NCI-H1092 (cell line): ENCODE data around the gene VSNL1.
A peak's percentile ranks its signal among the peaks of the same experiment; 100 is the strongest.

Experiments used
- DNase-seq: peaks from one replicate; lab custom pipeline; 2025; lab: John Stamatoyannopoulos, UW

Gene VSNL1

DNA sequence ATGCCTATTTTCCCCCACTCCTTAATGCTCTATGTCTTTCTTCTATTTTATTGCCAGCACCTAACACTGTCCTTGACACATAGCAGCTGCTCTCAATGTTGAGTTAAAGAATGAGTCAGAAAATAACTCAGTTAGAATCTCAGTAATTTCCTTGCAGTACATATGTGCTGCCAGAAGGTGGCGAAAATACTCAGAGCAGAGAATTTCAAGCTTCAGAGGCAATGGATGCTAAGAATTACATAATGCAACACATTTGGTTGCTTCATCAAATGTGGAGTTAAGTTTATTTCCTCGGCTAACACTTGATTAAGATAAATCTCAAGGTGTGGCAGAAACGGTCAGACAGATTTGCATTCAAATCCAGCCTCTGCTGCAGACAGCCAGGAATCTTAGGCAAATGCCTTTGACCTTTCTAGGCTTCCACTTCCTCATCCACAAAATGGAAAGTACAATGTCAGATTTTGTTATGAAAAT lies 105.6 kb downstream of the VSNL1 start:
- DNase-seq: peak; percentile 12

DNA sequence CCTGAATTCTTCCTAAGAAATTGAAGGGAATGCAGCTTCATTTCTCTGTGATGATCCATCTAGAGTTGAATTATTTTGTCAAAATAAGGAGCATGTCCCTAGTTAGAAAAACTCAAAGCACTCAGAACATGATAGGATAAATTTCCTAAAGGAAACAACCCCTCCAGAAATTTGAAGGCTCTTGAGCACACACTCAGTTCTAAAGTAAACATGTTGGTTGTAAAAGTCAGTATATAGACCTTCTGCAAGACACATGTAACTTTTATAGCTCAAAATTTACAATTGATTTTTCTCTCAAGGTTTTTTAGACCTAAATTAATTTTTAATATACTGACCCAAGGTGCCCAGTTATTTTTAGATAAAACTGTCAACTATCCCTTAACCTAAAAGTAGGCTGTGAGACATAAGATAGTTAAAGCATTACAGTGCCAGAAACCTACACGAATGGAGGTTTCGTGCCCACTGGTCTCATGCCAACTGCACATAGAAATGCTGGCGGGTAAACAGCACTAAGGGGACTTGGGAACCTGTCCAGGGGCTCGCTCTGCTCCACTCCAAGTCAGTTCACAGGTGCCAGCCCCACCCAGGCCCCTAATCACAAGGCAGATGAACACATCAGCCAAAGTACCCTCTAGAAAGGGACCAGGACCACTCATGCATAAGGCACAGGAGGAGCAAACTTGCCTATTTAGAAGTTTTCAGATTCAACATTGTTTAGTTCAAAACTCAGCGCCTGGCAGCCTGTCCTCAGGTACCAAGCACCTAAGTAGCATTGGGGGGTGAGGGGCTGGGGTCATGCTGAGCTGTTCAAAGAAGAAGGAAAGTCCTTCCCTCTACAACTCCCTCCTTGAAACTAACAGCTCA lies 106.6 kb downstream of the VSNL1 start:
- peak; percentile 61 for DNase-seq

DNA sequence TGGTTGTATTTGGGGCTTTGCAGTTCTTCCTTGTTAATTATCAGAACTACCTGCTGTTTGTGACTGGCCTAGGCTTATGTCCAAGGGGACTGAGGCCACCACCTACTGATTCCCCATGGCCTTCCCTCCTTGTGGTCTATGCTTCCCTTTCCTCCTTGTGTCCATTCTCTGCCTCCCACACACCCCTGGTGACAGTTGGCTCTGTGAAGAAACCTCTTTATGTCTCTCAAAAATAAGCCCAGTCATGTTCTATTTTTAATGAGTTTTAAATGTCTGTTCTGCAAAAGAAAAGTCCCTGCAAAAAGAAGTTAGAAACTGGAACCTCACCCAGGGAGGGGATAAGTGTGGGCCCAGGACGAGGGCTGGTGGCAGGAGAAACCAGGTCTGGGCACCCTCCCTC lies 108.1 kb downstream of the VSNL1 start:
- no peak for DNase-seq

DNA sequence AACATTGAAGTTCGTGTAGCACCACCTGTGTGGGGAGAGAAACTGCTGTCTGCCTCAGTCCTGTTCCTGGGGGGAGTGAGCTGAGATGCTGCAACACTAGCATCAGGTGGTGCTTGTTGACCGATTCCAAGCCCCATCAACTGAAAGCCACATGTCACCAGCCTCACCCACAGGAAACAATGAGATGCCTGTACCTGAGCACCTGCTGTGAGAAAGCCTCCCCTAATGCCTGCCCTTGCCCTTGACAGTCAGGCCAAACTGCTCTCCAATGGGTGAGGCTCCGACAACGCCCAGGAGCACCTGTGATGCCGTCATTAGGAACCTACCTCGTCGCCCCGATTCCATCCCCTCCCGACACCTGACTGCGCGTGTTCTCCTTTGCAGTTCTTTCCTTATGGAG lies 108.5 kb downstream of the VSNL1 start:
- no peak for DNase-seq

DNA sequence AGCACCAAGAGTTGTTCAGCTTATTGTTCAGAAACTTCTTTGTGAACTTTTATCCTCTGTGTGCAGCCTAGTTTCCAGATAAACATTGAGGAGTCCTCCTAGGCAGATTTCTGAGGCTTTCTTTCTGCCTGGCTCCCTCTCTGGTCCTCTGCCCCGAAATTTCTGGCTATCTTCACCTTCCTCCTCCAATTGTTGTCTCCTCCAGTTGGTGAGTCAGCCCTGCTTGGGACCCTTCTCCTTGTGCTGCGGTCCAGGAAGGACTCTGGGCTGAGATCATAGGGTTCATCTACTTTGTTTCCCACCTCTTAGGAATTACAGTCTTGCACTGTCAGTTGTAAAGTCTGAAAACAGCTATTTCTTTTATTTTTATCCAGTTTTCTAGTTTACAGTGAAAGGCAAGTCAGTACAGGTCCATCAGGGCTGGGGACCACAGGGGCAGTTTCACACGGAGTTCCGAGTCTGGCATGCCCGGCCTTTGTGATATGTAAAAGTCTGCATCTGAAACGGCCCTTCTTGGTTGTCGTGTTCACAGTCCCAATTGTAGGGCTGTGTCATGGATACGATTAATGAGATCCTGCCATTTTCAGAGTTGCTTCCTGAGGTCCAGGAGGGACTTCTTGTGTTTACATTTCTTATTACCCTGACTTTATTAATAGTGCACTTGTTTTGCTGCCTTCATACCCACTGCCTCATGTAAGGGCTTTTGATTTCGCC lies 112.3 kb downstream of the VSNL1 start:
- DNase-seq: no peak

DNA sequence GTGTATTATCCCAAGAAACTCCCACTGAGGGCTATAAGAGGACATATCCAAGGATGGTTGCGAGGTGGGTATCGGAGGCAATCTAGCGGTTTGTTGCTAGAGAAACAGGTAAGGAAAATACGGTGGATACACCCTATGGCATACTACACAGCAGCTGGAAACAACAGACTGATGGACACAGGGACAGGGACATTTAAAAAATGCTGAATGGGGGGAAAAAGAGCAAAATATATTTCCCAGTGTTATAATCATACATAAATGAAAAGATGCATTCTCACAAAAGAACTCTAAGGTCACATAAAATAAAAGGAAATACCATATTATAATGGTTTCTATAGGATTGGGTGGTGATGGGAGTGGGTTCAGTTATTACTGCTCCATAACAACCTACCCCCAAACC lies 117.3 kb downstream of the VSNL1 start:
- DNase-seq: no peak

DNA sequence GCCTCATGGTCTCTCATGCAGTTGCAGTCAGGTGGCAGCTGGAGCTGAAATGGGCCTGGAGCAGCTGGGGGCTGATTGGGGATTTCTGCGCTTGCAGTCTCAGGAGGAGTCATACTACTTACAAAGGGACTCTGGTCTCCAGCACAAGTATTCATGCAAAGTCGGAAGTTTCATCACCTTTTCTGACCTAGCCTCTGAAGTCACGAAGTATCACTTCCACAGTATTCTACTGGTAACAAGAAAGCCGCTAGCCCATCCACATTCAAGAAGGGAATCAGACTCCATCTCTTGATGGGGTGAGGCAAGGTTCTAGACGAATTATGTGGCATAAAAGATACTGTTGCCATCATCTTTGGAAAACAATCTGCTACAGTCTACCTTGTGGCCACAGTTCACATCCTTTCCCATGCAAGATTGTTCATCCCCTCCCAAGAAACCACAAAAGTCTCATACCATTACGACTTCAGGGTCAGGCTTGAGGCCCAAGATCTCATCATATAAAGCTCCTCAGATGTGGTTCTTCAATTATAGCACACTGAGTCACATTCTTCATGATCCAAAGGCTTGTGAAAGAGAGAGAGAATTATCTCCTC lies 117.9 kb downstream of the VSNL1 start:
- no peak for DNase-seq

DNA sequence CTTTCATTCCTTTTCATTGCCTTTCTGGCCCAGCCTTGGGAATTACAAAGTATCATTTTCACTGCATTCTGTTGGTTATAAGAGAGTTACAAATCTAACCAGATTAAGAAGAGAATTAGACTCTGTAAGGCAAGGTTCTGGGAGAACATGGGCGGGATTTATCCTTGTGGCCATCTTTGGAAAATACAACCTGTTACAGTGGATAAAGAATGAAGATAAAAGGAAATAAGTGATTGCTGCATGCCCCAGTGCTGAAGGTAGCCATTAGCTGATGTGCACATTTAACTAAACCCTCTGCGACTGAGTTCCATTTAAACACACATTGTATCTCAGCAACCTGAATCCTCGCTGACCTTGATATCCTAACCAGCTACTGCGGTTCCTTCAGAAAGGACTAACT lies 119.7 kb downstream of the VSNL1 start:
- no peak for DNase-seq

DNA sequence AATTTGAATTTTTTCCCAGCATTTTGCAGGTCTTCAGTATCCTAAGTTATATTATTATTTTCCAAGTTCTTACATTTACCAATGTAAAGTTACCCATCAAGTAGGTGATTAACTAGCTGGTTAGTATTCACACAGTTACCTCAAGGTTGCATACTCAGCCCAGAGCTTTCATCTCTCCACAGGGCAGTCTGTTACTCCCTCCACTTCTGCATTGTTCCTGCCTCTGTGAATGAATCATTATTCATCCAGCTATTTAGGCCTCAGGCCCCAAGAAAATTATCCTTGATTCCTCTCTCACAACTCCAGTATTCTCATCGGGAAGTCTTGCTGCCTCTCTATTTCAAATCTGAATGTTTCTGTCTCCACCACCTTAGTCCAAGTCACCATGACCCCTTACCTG lies 121.0 kb downstream of the VSNL1 start:
- DNase-seq: no peak

DNA sequence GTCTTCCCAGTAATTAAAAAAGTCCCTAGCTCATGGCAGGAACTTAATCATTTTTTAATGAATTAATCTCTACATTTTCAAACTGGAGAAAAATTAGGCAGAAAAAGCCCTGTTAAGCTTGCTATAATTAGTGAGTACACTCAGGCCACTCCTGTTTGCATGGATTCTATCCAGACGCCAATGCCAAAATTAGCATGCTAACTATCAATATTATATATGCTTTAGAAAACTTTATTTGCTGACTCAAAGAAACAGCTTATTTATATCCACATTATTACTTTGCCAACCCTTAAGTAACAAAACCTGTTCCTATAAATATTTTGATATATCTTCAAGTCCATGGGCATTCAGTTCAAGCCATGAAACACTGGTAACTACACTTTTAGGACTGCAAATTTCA lies 122.2 kb downstream of the VSNL1 start:
- DNase-seq: no peak

DNA sequence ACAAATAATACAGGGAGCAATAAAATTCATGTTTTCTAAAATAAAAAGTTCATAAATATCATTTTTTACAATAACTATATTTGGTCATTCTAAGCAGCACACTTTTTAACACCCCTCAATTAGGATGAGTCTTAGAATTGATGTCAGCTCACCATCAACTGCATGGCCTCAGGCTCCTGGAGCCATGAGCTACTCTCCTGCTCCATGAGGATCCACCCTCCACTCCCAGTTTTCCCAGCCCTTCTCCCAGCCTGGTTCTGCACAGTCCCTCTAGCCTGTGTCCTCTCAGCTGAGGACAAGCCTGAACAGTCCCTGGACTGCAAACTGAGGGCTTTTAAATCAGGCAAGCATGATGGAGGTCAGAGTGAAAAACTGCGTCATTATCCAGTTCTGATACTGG lies 124.0 kb downstream of the VSNL1 start:
- no peak for DNase-seq

DNA sequence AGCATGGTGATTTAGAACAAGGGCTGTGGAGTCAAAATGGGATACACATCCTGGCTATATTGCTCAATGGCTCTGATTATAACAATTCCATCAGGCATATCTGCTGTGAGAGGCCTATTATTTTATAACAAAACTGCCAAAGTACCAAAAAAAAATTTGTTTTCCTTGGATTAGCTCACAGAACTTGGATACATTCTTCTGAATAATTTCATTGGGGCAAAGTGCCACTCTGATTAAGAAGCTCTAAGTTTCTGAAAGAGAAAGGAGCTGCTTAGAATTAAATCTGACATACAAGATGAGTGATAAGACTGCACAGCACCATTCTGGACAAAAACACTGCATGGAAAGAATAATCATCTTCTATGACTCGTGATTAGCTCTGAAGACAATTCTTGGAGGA lies 127.4 kb downstream of the VSNL1 start:
- DNase-seq: no peak

DNA sequence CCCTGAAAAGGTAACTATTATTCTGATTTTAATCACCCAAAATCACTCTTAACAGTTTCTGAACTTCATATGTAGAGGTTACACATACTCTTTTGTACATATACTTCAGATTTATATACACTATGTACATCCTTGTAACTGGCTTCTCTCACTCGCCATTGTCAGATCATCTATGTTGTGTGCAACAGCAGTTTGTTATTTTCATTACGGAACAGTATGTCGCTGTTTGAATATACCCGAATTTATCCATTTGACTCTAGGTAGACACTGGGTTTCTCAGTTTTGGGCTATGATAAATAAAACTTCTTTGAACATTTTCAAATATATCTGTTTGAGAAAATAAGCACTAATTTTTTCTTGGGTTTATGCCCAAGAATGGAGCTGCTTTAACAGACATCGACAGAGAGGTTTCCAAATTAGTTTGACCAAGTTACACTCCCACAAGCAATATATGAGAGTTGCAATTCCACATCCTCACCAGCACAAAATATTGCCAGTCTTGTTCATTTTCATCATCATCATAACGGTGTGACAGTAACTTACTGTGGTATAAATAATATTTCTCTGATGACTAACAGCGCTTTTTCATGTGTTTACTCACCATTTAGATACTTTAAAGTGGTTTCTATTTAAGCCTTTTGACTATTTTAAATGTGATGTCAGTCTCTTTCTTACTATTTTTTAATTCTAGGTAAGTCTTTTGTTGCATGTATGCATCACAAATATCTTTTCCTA lies 132.3 kb downstream of the VSNL1 start:
- DNase-seq: no peak

DNA sequence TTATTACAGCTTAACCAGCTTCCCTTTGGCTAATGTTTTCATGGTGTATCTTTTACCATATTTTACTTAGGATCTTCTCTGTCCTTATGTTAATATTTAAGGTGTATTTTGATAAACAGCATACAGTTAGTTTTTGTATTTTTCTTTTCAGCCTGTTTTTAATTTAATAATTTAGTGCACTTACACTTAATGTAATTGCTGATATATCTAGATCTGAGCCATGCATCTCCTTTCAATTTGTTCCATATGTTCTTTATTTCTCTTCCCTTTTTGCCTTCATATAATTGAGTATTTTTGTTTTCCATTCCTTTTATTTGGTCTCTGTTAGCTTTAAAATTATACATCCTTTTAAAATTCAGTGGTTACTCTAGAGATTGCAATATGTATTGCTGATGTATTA lies 134.3 kb downstream of the VSNL1 start:
- DNase-seq: no peak

DNA sequence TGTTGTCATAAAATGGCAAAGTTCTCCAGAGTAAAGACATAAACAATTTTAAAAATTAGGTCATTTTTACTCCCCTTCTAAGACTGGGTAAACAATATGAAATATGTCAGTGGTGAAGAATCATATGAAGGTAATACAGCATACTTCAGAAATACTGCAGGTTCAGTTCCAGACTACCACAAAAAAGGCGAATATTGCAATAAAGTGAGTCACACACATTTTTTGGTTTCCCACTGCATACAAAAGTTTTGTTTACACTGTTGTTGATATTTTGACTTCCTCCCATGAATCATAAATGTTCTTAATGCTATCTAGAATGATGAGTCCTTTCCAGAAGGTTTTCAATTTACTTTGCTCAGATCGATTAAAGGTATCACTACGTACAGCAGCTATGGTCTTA lies 139.6 kb downstream of the VSNL1 start:
- DNase-seq: no peak

DNA sequence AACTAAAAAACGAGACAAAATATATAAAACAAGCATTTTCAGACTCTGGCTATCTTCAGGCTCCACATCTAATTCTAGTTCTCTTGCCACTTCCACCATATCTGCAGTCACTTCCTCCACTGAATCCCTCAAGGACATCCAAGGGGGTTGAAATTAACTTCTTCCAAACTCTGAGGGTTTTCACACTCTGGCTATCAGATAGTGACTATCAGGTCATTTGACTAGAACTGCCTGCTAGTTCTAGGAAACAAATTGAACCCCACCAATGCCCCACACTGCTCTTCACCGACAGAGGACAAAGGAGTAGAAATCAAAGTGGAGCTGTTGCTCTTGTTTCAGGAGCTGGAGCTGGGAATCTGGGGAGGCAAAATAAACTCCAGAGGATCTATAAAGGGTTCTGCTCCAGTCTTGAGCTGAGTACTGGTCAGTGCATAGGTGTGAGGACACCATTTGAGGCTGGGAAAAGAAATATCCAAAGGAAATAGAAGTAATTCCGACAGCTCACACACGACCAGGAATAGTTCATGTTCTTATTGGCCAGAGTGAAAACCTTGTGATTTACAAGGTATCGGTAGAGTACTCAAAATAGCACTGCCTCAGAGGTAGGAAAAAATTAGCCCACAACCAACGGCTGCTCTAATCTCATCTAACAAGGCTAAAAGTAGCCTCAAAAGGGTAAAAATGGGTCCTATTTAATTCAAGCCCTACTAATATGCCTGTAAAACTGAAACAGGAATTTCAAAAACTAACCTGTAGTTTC lies 141.8 kb downstream of the VSNL1 start:
- DNase-seq: no peak

DNA sequence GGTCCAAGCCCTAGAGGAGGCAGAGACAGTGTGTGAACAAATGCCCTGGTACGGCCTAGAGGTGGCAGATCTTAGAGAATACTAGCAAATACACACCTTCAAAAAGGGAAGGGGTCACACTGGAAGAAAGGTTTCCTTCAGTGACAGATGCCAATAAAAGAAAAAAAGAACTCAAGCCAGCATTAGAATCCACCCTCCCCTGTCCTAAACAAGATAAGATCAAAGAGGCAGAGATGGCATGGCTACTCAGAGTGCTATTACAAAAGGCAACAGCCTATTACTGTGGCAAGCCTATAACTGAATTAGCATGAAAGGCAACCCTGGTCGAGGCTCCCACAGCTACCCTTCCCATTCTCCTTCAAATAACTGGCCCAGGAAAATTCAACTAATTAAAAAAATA lies 143.5 kb downstream of the VSNL1 start:
- DNase-seq: no peak

DNA sequence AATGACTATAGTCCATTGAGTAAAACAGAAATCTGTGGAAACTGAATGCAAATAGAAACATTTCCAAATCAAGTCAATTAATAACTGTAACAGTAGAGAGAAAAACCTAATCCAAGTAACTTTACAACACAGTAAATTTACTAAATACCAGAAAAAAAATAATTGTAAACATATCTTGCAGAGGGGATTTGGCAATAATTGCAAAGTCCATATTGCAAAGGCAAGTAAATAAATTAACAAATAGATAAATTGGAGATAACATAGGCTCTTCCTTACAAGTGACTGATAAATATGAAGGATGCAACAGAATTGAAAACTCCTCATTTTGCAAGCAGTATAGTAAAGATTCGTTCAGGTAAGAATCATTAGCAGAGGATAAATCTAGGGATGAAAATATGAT lies 148.1 kb downstream of the VSNL1 start:
- DNase-seq: no peak

DNA sequence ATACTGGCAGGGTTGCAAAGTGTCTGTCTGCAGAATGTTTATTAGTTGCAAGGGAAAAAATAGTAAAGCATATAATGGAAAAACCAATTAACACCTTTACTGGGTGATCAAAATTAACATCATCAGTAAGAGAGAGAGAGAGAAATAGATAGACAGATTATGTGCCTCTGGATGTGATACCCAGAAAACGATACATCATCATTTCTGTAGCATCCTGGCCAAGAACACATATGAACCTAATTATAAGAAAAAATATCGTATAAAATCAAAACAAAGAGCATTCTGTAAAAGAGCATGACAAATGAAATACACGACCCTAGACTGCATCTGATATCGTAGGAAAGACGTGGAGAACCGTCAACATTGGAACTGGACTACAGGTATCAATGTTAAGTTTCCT lies 148.5 kb downstream of the VSNL1 start:
- DNase-seq: no peak

DNA sequence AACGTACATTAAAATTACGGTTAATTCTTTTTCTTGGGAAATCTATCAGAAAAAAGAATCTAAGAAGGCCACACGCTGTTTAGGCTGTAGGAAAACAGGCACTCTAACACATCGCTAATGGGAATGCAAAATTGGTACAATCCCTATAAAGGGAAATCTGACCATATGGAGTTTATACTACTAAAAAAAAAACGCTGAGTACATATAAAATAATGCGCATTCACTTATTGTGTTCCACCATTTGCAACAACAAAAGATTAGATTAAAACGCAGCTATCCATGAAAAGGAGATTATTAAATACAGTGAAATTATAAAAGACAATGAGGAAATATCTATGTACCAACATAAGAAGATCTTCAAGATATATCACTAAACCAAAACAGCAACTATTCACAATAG lies 150.3 kb downstream of the VSNL1 start:
- no peak for DNase-seq
